Measurements from ENCODE around the gene RNF144B. TPM values are rescaled to one million over a fixed set of nuclear protein-coding genes. Genes with fewer than 3 reads are reported as not detected.

Gene RNF144B
- polyA plus RNA-seq, 3 donors, result 25.6 to 31.0 (median 27.9) TPM

DNA sequence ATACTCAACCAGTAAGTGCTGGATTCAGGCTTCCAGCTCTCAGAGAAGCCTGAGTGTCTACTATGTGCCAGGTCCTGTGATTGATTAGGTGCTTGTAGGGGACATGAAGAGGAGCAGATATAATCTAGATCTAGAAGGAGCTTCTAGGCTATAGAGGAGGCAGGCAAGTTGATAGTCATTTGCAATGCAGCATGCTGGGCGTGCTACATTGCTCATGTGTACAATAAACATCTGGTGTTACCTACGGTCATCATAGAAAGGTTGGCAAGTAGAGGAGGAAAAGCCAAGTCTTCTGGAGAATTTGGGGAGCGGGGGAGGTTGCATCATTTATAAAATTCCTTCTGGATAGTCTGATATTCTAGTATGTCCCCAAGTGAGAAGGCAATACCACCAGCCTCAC, 33.2 kb downstream of the RNF144B start:
- H3K4me1 ChIP-seq (ENCODE audit: control insufficient read depth in 1 of 2, insufficient read depth in 2 of 2, low read length in 2 of 2), result no peaks in the 10 kb centered on the region
- peaks cover 0 to 5% (median 5%) of the 10 kb centered on the region in 3 donors for H3K27me3 Mint-ChIP-seq (ENCODE audit: low read depth in 3 of 3)
- H3K36me3 Mint-ChIP-seq, result peaks cover 56 to 60% of the 10 kb centered on the region in 2 donors
- H3K4me3 ChIP-seq (replicated peaks in 1 of 3; ENCODE audit: low read depth in 2 of 3, low read length in 3 of 3), result no peak overlapping the region
- intact Hi-C loops (cut with micrococcal nuclease), result no loop called here
- TF ChIP-seq, protein P1, sequence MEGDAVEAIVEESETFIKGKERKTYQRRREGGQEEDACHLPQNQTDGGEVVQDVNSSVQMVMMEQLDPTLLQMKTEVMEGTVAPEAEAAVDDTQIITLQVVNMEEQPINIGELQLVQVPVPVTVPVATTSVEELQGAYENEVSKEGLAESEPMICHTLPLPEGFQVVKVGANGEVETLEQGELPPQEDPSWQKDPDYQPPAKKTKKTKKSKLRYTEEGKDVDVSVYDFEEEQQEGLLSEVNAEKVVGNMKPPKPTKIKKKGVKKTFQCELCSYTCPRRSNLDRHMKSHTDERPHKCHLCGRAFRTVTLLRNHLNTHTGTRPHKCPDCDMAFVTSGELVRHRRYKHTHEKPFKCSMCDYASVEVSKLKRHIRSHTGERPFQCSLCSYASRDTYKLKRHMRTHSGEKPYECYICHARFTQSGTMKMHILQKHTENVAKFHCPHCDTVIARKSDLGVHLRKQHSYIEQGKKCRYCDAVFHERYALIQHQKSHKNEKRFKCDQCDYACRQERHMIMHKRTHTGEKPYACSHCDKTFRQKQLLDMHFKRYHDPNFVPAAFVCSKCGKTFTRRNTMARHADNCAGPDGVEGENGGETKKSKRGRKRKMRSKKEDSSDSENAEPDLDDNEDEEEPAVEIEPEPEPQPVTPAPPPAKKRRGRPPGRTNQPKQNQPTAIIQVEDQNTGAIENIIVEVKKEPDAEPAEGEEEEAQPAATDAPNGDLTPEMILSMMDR (IDR thresholded peaks at IDR 0.05), result no peak
- peaks cover 0 to 2% (median 0%) of the 10 kb centered on the region in 7 donors for H3K9me3 Mint-ChIP-seq
- H3K9ac ChIP-seq (ENCODE audit: insufficient read depth, low read length, poor library complexity, severe bottlenecking), result no peak overlapping the region
- no peaks in the 10 kb centered on the region for H3K9me3 ChIP-seq (replicated peaks in 1 of 2; ENCODE audit: control insufficient read depth in 1 of 2, insufficient read depth in 1 of 2, low read length in 2 of 2)
- H3K27me3 ChIP-seq (ENCODE audit: control insufficient read depth in 2 of 2, insufficient read depth in 2 of 2, low read length in 2 of 2), result no peaks in the 10 kb centered on the region
- H3K4me1 Mint-ChIP-seq, result peaks cover 37% of the 10 kb centered on the region
- DNase-seq, result no peak
- H3K79me2 ChIP-seq (ENCODE audit: insufficient read depth, low read length), result peaks cover 96% of the 10 kb centered on the region
- H3K27ac Mint-ChIP-seq, result no peak overlapping the region
- no peak overlapping the region for H3K4me2 ChIP-seq (replicated peaks; ENCODE audit: extremely low read depth, low read length, poor library complexity, severe bottlenecking)
- peaks cover 15 to 48% of the 10 kb centered on the region in 2 donors for H3K36me3 ChIP-seq (replicated peaks in 1 of 2; ENCODE audit: control insufficient read depth in 1 of 2, insufficient read depth in 2 of 2, low read length in 2 of 2)
- 100% methylated on average over 2 of the region's 3 CpGs for WGBS (ENCODE audit: insufficient coverage)
- no peak overlapping the region for H3K27ac ChIP-seq (ENCODE audit: low read depth in 1 of 2, low read length in 2 of 2)
- H4K20me1 ChIP-seq (ENCODE audit: insufficient read depth, low read length), result peaks cover 97% of the 10 kb centered on the region
- H2AFZ ChIP-seq (ENCODE audit: insufficient read depth, low read depth, low read length, poor library complexity, severe bottlenecking), result no peak overlapping the region
- no peak overlapping the region for H3K4me3 Mint-ChIP-seq

GRCh38 chr6:18422136-18422535, 35.0 kb downstream of the RNF144B start:
- intact Hi-C loops (cut with micrococcal nuclease), result no loop called here
- peaks cover 42% of the 10 kb centered on the region for H3K4me1 Mint-ChIP-seq
- H3K9me3 Mint-ChIP-seq, result peaks cover 0 to 2% (median 0%) of the 10 kb centered on the region in 7 donors
- Histone ChIP-seq H3K79me2 (ENCODE audit: insufficient read depth, low read length) (peaks cover 98% of the 10 kb centered on the region), H3K36me3 (replicated peaks in 1 of 2; ENCODE audit: control insufficient read depth in 1 of 2, insufficient read depth in 2 of 2, low read length in 2 of 2) (peaks cover 12 to 34% of the 10 kb centered on the region in 2 donors), H2AFZ (ENCODE audit: insufficient read depth, low read depth, low read length, poor library complexity, severe bottlenecking) (no peak overlapping the region), H3K4me1 (ENCODE audit: control insufficient read depth in 1 of 2, insufficient read depth in 2 of 2, low read length in 2 of 2) (peaks cover 0 to 9% of the 10 kb centered on the region in 2 donors), H3K27ac (ENCODE audit: low read depth in 1 of 2, low read length in 2 of 2) (no peak overlapping the region), H4K20me1 (ENCODE audit: insufficient read depth, low read length) (peaks cover 98% of the 10 kb centered on the region), H3K4me3 (replicated peaks in 1 of 3; ENCODE audit: low read depth in 2 of 3, low read length in 3 of 3) (no peak overlapping the region), H3K27me3 (ENCODE audit: control insufficient read depth in 2 of 2, insufficient read depth in 2 of 2, low read length in 2 of 2) (no peaks in the 10 kb centered on the region), H3K9me3 (replicated peaks in 1 of 2; ENCODE audit: control insufficient read depth in 1 of 2, insufficient read depth in 1 of 2, low read length in 2 of 2) (no peaks in the 10 kb centered on the region), H3K9ac (ENCODE audit: insufficient read depth, low read length, poor library complexity, severe bottlenecking) (no peak overlapping the region), H3K4me2 (replicated peaks; ENCODE audit: extremely low read depth, low read length, poor library complexity, severe bottlenecking) (no peak overlapping the region)
- no peak overlapping the region for H3K4me3 Mint-ChIP-seq
- H3K27ac Mint-ChIP-seq, result peak overlapping the region in 1 of 7 donors; percentile 44
- no peak for DNase-seq
- peaks cover 40 to 51% of the 10 kb centered on the region in 2 donors for H3K36me3 Mint-ChIP-seq
- H3K27me3 Mint-ChIP-seq (ENCODE audit: low read depth in 3 of 3), result peaks cover 0 to 5% (median 5%) of the 10 kb centered on the region in 3 donors
- TF ChIP-seq, protein P1 (IDR thresholded peaks at IDR 0.05), result no peak
